OCI-M2 (cell line): ENCODE results near the gene KCNQ2.

ENCODE experiments used
- DNase-seq: peaks from one replicate; lab custom pipeline; 2025; ENCODE audit not compliant: unreplicated experiment; lab: John Stamatoyannopoulos, UW

KCNQ2 gene

DNA sequence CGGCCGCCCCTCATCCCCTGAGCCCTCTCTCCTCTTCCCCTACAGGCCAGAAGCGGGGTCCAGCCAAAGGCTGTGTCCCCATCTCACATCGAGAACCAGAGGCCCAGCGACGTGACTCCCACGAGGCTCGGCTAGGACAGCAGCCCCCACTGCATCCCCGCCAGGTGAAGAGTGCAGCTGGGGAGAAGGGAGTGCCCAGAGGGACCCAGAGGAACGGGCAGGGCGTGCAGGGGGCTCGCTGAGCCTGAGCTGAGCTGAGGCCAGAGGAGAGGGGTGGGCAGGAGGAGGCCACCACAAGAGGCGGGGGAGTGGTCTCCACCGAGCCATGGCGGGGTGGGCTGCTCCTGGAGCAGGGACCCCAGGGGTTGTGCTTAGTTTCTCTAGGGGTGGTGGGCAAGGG, 32.6 kb downstream of the KCNQ2 start:
- no peak for DNase-seq

DNA sequence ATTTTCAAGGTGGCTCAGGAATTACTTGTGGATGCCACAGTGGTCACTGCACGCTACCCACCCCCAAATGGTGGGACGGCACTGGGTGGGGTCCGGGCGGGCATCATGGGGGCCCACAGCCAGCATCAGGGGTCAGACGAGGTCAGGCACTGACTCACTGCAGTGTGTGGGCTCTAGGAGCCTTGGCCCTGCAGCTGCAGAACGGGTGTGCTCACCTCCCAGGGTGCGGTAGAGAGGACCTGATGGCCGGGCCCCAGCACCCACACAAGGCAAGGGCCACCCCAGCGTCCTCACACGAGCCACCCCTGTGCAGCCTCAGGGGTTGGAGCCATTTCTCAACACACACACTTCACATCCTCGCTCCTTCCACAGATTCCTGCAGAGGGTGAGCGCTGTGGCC, 34.3 kb downstream of the KCNQ2 start:
- DNase-seq = no peak

DNA sequence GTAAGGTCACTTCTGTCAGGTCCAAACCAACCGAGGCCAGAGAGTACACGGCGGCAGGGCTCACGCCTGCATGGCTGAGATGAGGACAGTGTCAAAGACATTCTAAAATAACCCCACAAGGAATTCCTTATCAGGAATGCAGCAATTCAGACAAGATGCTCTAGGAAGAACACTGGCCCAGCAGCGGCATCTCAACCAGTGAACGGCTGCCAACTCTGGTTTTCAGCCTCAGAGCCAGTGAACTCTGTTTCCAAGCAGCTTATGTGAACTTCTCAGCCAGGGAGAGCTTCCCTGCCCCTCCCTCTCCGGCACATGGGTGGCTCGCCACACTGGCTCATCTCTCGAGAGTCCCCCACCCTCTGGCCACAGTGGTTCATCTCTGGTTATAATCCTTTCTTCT, 36.9 kb downstream of the KCNQ2 start:
- no peak for DNase-seq

DNA sequence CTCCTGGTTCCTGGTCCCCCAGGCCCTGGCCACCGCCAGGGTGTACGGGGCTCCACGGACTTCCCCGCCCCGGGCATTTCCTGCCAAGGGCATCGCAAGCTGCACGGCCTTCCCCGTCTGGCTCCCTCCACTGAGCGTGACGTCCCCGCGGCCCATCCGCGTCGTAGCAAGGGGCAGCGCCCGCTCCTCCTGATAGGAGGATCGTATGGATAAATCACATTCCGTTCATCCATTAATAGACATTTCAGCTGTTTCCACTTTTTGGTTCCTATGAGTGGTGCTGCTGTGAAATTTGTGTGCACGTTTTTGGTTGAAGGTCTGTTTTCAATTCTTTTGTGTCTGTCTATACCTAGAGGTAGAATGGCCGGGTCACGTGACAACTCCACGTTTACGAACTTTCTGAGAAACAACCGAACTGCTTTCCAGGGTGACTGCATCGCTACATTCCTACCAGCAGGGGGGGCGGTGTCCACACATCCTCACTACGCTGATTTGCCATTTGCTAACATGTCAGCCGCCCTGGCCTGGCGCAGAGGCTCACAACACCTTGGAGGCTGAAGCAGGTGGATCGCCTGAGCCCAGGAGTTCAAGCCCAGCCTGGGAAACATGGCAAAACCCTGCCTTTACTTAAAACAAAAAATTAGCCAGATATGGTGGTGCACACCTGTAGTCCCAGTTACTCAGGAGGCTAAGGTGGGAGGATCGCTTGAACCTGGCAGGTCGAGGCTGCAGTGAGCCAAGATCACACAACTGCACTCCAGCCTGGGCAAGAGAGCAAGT, 37.7 kb downstream of the KCNQ2 start:
- DNase-seq = no peak

DNA sequence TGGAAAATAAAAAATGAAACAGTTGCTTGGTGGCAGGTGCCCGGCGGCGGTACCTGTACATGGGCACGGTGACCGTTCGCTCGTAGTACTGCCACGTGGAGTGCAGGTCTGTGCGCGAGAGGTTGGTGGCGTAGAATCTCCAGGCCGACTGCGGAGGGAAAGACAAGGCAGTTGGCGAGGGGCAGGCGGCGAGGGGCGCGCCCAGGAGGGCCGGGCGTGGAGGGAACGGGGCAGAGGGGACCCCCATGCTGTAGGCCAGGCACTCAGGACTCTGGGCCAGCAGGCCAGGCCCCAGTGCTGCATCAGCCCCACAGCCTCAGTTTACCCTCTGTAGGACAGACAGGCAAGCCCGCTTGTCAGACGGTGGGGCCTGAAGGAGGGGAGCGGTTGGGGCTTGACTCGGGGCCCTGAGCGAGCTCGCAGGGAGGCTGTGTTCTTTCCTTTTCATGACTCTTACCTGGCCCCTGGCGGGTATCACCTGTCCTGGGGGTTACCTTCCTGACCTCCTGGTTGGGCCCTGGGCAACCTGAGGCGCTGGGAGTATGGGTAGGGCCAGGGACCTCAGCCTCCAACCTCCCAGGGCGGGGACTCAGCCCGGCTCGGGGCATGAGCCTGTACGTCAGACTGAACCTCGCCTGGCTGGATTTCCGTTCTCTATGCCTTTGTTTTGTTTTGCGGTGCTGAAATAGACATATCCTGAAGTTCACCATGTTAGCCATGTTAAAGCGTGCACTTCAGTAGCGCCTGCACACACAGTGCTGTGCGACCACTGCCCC, 38.5 kb downstream of the KCNQ2 start:
- DNase-seq = no peak

DNA sequence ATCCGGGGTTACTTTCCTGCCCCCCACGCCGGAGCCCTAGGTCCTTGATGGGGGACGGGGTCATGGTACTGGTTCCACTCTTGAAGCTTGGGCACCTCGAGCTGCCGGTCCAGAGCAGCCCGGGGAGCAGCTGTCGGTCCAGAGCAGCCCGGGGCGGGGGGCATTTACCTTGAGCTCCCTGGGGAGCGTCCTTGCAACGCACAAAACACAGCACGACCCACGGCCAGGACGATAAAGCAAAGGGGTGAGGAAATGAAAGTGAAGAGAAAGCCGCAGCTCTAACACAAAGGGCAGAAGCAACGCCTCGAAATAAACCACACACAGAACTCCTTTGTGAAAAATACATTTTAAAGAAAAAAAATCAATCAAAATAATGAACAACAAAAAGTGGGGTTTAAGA, 39.1 kb downstream of the KCNQ2 start:
- DNase-seq = no peak

DNA sequence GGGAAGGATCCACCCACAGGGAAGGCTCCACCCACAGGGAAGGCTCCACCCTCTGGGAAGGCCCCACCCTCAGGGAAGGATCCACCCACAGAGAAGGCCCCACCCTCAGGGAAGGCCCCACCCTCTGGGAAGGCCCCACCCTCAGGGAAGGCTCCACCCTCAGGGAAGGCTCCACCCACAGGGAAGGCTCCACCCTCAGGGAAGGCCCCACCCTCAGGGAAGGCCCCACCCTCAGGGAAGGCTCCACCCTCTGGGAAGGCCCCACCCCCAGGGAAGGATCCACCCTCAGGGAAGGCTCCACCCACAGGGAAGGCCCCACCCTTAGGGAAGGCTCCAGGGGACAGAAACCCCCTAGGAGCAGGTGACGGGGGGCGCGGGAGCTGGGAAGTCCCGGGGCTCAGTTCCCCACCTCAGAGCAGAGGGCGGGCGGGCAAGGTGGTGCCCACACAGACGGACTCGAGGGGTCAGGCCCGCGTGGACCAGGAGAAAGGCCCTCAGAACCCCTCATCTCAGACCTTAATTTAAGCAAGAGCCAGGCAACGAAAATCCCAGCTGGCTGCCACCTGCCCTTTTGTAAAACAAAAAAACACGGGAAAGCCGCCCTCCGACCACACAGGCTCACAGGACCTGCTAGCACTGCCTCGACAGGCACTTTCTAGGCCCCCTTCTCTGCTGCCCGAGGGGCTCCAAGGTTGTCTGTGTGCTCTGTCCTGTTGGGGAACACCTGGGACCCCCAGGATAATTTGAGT, 39.7 kb downstream of the KCNQ2 start:
- DNase-seq = no peak

DNA sequence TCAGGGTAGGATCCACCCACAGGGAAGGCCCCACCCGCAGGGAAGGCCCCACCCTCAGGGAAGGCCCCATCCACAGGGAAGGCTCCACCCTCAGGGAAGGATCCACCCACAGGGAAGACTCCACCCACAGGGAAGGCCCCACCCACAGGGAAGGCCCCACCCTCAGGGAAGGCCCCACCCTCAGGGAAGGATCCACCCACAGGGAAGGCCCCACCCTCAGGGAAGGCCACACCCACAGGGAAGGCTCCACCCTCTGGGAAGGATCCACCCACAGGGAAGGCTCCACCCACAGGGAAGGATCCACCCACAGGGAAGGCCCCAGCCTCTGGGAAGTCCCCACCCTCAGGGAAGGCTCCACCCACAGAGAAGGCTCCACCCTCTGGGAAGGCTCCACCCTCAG, 40.5 kb downstream of the KCNQ2 start:
- no peak for DNase-seq

DNA sequence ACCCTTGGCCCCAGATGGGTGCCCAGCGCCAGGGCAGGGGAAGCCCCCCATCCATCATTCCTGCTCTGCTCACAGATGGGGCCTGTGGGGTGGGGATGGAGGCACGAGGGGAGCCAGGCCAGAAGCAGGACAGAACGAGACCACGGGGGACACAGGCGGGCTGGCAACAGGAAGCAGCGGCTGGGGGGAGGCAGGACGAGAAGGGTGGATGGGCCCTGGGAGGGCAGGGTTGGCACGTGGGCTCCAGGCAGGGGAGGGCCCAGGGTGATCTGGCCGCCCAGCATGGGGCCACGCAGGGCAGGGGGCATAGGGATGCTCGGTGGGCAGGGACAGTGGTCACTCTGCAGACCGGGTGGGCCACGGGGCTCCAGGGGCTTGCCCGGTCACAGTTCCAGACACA, 41.6 kb downstream of the KCNQ2 start:
- no peak for DNase-seq

DNA sequence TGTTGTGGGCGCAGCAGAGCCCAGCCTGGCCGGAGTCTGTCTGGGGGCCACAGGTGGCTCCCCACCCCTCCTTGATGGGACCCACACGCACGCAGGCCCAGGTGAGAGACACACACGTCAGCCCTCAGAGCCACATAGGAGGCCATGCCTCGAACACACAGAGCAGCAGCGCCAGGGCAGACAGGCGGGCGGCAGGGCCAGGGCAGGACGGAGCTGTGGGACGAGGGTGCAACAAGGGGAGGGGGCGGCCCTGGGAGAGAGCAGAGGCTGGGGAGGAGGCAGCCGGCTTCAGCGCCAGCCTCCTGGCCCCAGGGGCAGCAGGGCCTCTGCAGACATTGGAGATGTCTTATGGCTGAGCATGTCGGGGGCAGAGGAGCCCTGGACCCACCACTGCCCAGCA, 42.5 kb downstream of the KCNQ2 start:
- DNase-seq = no peak

DNA sequence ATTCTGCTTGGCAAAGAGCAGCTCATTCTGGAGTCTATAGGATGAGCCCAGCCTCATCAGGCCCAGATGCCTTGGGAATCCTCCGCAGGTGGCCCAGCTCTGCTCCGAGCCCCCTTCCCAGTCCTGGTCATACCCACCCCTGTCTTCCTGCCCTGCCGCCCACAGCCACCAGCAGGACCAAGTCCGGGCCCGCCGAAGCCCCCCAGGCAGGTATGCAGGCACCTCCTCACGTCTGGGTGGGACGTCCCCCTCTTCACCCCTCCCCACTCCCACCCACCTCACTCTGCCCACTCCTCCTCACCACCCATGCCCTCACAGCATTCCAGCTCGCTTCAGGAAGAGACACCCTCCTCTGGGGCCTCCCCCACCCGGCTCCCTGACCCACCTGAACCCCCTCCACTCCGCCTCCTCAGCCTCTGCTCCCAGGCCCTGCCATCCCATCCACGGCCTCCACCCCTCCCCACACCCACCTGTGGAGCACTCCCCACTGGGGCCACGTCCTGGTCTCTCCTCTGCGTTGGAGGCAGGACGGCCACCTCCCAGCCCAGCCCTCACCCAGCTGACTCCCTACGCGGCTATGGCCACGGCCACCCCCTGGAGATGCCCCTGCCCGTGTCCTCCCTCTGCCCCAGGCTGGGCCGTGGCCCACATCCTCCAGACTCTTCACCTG, 43.4 kb downstream of the KCNQ2 start:
- no peak for DNase-seq

DNA sequence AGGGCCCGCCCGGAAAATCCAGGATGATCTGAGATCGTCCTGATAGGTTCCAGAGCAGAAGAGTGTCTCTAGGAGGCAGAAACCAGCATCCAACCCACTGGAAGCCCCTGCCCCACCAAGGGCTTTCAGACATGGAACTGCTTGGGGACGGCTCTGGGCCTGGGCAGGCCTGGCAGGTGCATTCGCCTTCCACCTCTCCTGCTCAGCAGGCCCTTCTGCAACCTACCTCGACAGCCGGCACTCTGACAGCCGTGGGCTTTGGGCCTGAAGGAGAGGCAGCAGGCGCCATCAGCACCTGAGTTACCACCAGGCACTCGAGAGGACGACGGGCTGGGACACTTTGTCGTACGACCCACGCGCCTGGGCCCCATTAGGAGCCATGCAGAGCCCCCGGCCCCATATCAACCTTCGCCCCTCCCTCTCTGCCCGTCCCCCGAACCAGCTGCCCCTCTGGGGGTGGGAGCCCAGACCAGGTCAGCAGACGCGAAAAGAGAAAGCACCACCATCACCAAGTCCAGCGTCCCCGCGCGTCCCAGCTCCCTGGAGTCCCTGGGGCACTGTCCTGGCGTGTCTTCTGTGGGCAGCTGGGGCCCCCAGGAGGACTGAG, 44.6 kb downstream of the KCNQ2 start:
- DNase-seq = no peak

DNA sequence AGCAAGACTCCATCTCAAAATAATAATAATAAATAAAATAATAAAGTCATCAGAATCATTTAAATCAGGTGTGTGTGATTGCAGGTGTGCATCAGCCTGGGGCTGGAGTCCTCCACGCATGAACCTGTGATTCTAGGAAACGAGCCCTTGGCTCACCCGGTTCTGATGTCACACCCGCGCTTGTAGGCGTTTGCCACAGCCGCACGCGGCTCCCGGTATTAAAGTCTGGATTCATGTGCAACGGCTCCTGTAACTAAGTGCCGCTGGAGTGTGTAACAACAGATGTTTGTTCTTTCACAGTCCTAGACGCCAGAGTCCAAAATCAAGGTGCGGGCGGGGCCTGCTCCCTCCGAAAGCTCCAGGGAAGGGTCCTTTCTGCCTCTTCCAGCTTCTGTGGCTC, 45.2 kb downstream of the KCNQ2 start:
- no peak for DNase-seq

DNA sequence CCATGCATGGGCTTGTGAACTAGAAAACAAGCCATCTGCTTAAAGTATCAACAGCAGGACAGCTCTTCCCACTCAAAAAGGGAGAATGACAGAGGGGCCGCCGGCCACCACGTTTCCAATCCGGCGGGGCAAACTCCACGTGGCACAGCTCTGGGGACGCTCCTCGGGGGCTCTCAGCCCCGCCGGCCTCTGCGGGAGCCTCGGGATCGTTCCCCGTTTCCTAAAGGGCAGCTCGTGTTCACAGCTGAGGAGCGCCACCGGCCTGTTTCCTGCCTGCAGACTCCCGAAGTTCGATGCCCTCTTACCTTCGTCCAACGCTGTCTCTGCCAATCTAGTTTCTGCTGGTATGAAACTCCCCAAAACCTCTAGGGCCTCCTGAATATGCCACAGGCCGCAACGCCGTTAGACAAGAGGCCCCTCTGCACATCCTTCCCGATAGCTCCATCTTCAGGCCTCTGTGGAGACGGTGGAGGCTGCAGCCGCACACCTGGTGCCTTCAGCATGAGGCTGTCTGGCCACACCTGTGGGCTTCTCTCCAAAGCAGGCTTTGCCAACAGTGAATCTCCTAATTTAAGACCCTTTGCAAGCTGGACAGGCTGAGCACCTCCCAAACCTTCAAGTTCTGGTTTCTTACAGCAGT, 46.5 kb downstream of the KCNQ2 start:
- DNase-seq = no peak

DNA sequence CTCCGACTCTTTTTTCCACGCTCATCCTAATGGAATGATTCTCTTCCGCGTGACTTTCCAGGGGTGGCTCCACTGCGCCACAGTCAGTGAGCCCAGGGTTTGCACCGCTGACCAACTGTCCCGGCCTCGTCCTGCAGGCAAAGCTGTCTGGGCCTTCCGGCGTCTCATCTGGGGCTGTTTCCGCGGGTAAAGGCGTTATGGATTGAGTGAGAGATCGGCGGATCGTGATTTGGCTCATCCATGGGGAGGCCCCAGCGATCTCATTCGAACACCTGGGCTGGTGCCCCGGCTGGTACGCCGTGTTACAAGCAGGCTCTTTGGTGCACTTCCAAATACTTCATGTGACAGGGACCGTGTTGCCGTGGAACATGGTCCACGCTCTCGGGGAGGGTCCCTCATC, 47.8 kb downstream of the KCNQ2 start:
- no peak for DNase-seq

DNA sequence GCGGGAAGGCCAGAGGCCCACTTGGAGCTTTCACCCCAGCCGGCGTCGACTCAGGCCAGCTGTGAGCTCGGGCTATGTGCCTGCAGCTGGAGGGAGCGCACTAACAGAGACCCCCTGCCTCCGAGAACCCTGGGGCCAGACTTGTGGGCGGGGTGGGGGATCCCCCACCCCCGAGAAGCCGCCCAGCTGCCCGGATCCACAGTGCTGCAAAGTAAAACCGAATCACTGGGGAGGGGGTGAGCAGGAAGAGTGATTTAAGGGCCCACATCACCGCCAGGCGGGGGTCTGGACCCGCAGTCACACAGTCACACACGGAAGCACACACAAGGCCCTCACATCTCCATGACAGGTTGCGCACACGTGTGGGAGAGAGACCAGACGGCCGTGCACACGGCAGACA, 48.7 kb downstream of the KCNQ2 start:
- no peak for DNase-seq

DNA sequence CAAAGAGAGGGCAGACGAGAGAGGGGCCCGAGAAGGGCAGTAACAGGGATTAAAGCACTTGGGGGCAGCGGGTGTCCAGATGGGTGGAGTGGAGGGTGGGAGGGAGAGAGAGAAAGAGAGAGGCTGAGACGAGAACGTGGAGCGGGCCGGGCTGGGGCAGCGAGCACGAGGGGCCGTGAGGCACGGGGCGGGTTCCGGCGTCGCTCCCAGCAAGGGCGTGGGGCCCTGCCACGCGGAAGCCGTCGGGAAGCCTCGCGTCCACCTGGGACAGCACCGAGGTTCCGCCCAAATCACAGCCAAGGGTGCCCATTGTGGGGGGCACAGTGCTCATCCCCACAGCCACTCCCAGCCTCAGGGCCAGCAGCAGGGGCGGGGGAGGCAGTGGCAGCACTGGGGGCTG, 49.8 kb downstream of the KCNQ2 start:
- DNase-seq = no peak

DNA sequence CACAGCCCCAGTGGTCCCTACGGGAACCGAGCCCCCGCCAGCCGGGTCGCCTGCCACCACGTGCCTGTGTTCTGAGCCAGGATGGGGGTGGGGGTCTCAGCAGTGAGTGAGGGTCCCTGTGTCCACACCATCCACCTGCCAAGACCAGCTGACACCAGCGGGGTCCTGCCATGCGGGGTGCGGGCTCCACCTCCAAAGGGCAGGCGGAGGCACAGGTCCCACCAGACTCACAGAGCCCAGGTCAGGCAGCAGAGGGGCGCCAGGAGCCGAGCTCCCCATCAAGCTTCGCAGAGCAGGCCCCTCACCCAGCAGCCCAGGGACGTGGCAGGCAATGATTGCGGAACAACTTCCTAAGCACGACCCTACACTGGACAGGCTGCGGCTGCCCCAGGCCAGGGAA, 50.5 kb downstream of the KCNQ2 start:
- no peak for DNase-seq

DNA sequence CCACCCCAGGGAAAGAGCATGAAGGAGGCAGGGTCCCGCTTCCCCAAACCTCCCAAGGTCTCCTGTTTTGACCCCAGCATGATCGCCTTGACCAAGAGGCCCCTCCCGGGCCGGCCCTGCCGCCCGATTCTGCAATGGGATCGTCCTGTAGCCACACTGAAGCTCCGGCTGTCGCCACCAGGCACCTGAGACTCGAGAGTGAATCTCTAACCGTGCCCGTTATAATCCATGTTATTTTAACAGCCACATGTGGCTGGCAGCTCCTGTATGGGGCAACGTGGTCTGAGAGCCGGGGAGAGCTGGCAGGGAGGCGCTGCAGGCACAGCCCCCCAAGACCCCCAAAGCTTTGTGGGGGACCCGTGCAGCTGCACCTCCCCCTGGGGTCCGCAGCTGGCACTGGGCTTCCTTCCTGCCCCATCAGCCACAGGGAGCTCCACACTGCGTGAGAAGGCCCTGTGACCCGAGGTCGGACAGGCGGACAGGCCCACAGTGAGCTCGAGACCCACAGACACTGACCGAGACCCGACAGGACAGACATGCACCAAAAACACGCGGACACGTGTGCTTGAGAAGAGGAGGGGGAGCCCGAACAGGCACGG, 51.3 kb downstream of the KCNQ2 start:
- no peak for DNase-seq
